ENCODE data around the gene TAMALIN. TPM values are rescaled to one million over a fixed set of nuclear protein-coding genes. Genes with fewer than 3 reads are reported as not detected.

The TAMALIN gene
- total and polyA plus RNA-seq, 9 donors = 17.0 to 25.1 (median 19.0) TPM

- DNase-seq = no peak
- Histone ChIP-seq H3K4me1 (ENCODE audit: control insufficient read depth, insufficient read depth, low read length) (peaks cover 47% of the 10 kb centered on the region), H3K36me3 (ENCODE audit: control insufficient read depth, insufficient read depth, low read length) (no peaks in the 10 kb centered on the region), H3K27ac (ENCODE audit: low read length) (no peak overlapping the region), H3K9me3 (replicated peaks; ENCODE audit: control insufficient read depth, low read depth, low read length) (no peaks in the 10 kb centered on the region), H3K27me3 (ENCODE audit: control insufficient read depth, insufficient read depth, low read length) (peaks cover 15% of the 10 kb centered on the region), H3K4me3 (ENCODE audit: low read length) (peak overlapping the region; percentile 53)
- WGBS (ENCODE audit: insufficient coverage) = 24% methylated on average over 14 of the region's 14 CpGs
Observed at GRCh38 chr12:52022841-52023181, 16.1 kb downstream of the TAMALIN start.

- no peaks in the 10 kb centered on the region for H3K9me3 ChIP-seq (replicated peaks; ENCODE audit: control insufficient read depth, low read depth, low read length)
- peaks cover 47% of the 10 kb centered on the region for H3K4me1 ChIP-seq (ENCODE audit: control insufficient read depth, insufficient read depth, low read length)
- under 1% methylated on average over 62 of the region's 70 CpGs for WGBS (ENCODE audit: insufficient coverage)
- H3K27me3 ChIP-seq (ENCODE audit: control insufficient read depth, insufficient read depth, low read length) = peaks cover 15% of the 10 kb centered on the region
- peak overlapping the region; percentile 53 for H3K4me3 ChIP-seq (ENCODE audit: low read length)
- H3K27ac ChIP-seq (ENCODE audit: low read length) = no peak overlapping the region
- peak; percentile 80 for DNase-seq
- no peaks in the 10 kb centered on the region for H3K36me3 ChIP-seq (ENCODE audit: control insufficient read depth, insufficient read depth, low read length)
Observed at GRCh38 chr12:52023182-52023975, 16.6 kb downstream of the TAMALIN start.

GRCh38 chr12:52023976-52024688 is 17.4 kb downstream of the TAMALIN start:
- Histone ChIP-seq H3K4me1 (ENCODE audit: control insufficient read depth, insufficient read depth, low read length) (peaks cover 50% of the 10 kb centered on the region), H3K27me3 (ENCODE audit: control insufficient read depth, insufficient read depth, low read length) (peaks cover 15% of the 10 kb centered on the region), H3K27ac (ENCODE audit: low read length) (no peak overlapping the region), H3K4me3 (ENCODE audit: low read length) (peak overlapping the region; percentile 53), H3K36me3 (ENCODE audit: control insufficient read depth, insufficient read depth, low read length) (no peaks in the 10 kb centered on the region), H3K9me3 (replicated peaks; ENCODE audit: control insufficient read depth, low read depth, low read length) (no peaks in the 10 kb centered on the region)
- 92% methylated on average over 2 of the region's 20 CpGs for WGBS (ENCODE audit: insufficient coverage)
- no peak for DNase-seq

DNA sequence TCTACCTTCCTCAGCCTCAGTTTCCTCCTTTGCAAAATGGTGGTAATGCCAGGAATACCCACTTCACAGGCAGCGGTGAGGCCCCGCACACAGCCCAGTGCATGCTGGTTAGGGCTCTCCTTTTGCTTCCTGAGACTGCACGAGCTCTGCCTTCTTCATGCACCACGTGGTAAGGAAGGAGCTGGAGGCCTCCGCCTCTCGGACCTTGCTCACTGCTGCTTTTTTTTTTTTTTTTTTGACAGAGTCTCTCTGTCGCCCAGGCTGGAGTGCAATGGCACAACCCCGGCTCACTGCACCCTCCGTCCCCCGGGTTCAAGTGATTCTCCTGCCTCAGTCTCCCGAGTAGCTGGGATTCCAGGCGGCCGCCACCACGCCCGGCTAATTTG is 18.1 kb downstream of the TAMALIN start:
- no peak for DNase-seq
- Histone ChIP-seq H3K4me3 (ENCODE audit: low read length) (no peak overlapping the region), H3K9me3 (replicated peaks; ENCODE audit: control insufficient read depth, low read depth, low read length) (no peaks in the 10 kb centered on the region), H3K27me3 (ENCODE audit: control insufficient read depth, insufficient read depth, low read length) (peaks cover 15% of the 10 kb centered on the region), H3K4me1 (ENCODE audit: control insufficient read depth, insufficient read depth, low read length) (peaks cover 57% of the 10 kb centered on the region), H3K27ac (ENCODE audit: low read length) (no peak overlapping the region), H3K36me3 (ENCODE audit: control insufficient read depth, insufficient read depth, low read length) (no peaks in the 10 kb centered on the region)
- 57% methylated on average over 7 of the region's 15 CpGs for WGBS (ENCODE audit: insufficient coverage)

- Histone ChIP-seq H3K9me3 (replicated peaks; ENCODE audit: control insufficient read depth, low read depth, low read length) (no peaks in the 10 kb centered on the region), H3K4me3 (ENCODE audit: low read length) (no peak overlapping the region), H3K27ac (ENCODE audit: low read length) (peak overlapping the region; percentile 83), H3K36me3 (ENCODE audit: control insufficient read depth, insufficient read depth, low read length) (no peaks in the 10 kb centered on the region), H3K27me3 (ENCODE audit: control insufficient read depth, insufficient read depth, low read length) (peaks cover 15% of the 10 kb centered on the region), H3K4me1 (ENCODE audit: control insufficient read depth, insufficient read depth, low read length) (peaks cover 58% of the 10 kb centered on the region)
- WGBS (ENCODE audit: insufficient coverage) = 78% methylated on average over 3 of the region's 5 CpGs
- no peak for DNase-seq
Observed at GRCh38 chr12:52026263-52026662, 19.5 kb downstream of the TAMALIN start.

DNA sequence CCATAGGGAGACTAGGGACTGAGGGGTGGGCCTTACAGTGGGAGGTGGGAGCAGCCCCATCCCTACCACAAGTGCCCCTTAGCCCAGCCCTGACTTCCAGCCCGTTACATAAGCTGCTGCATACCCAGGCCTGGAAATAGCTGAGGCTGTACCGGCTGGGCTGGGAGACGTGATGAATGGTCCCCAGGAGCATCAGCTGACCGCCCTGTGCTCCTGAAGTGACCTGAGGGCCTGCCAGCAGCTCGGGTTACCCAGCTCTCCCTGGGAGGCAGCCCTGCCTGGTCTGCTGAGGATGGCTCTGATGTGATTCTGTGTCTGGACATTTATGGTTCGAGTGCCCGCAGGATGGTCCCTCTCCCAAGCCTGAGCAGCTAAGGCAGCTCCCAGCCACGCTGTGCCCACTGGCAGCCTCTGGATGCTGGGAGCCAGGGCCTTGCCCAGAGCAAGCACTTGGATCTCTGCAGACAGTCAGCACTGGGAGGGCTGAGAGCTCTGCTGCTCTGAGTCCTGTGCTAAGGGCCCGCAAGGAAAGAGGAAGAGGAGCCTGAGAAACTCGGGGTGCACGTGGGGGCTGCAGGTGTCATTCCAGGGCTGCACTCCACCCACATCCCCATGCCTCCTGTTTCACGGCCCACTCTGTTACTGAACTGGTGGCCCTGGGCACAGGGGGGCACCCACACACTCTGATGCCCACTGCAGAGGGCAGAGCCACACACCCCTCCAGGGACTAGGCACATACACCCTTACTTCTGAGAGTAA is 20.5 kb downstream of the TAMALIN start:
- no peak overlapping the region for H3K4me3 ChIP-seq (ENCODE audit: low read length)
- DNase-seq = peak; percentile 66
- peaks cover 62% of the 10 kb centered on the region for H3K4me1 ChIP-seq (ENCODE audit: control insufficient read depth, insufficient read depth, low read length)
- WGBS (ENCODE audit: insufficient coverage) = 68% methylated on average over 9 of the region's 12 CpGs
- H3K27ac ChIP-seq (ENCODE audit: low read length) = peak overlapping the region; percentile 83
- peaks cover 11% of the 10 kb centered on the region for H3K27me3 ChIP-seq (ENCODE audit: control insufficient read depth, insufficient read depth, low read length)
- H3K9me3 ChIP-seq (replicated peaks; ENCODE audit: control insufficient read depth, low read depth, low read length) = no peaks in the 10 kb centered on the region
- no peaks in the 10 kb centered on the region for H3K36me3 ChIP-seq (ENCODE audit: control insufficient read depth, insufficient read depth, low read length)

GRCh38 chr12:52029685-52030084 is 22.9 kb downstream of the TAMALIN start:
- Histone ChIP-seq H3K36me3 (ENCODE audit: control insufficient read depth, insufficient read depth, low read length) (no peaks in the 10 kb centered on the region), H3K4me1 (ENCODE audit: control insufficient read depth, insufficient read depth, low read length) (peaks cover 70% of the 10 kb centered on the region), H3K27ac (ENCODE audit: low read length) (peak overlapping the region; percentile 47), H3K9me3 (replicated peaks; ENCODE audit: control insufficient read depth, low read depth, low read length) (no peaks in the 10 kb centered on the region), H3K27me3 (ENCODE audit: control insufficient read depth, insufficient read depth, low read length) (peaks cover 8% of the 10 kb centered on the region), H3K4me3 (ENCODE audit: low read length) (no peak overlapping the region)
- 22% methylated on average over 4 of the region's 4 CpGs for WGBS (ENCODE audit: insufficient coverage)
- peak; percentile 72 for DNase-seq

DNA sequence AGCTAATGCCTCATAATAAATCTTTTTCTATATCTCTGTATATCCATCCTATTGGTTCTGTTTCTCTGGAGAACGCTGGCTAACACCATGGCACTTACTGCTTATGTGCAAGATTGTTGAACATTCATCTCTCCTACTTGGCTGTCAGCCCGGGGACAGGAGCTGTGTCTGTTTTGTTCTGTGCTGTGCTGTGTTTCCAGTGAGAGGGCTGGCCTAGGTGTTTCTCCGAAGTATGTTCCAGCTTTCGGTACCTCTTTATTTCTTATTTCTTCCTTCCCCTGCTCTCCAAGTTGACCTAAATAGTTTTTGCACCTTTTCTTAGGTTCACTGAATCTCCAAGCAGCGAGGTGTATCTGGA is 25.7 kb downstream of the TAMALIN start:
- WGBS (ENCODE audit: insufficient coverage) = 0% methylated on average over 1 of the region's 5 CpGs
- no peaks in the 10 kb centered on the region for H3K9me3 ChIP-seq (replicated peaks; ENCODE audit: control insufficient read depth, low read depth, low read length)
- H3K27ac ChIP-seq (ENCODE audit: low read length) = peak overlapping the region; percentile 91
- H3K4me3 ChIP-seq (ENCODE audit: low read length) = peak overlapping the region; percentile 0
- peaks cover 68% of the 10 kb centered on the region for H3K4me1 ChIP-seq (ENCODE audit: control insufficient read depth, insufficient read depth, low read length)
- peaks cover 20% of the 10 kb centered on the region for H3K27me3 ChIP-seq (ENCODE audit: control insufficient read depth, insufficient read depth, low read length)
- H3K36me3 ChIP-seq (ENCODE audit: control insufficient read depth, insufficient read depth, low read length) = no peaks in the 10 kb centered on the region
- DNase-seq = peak; percentile 96

GRCh38 chr12:52032804-52033445 is 26.2 kb downstream of the TAMALIN start:
- H3K27me3 ChIP-seq (ENCODE audit: control insufficient read depth, insufficient read depth, low read length) = peaks cover 24% of the 10 kb centered on the region
- H3K36me3 ChIP-seq (ENCODE audit: control insufficient read depth, insufficient read depth, low read length) = no peaks in the 10 kb centered on the region
- under 1% methylated on average over 38 of the region's 48 CpGs for WGBS (ENCODE audit: insufficient coverage)
- peak overlapping the region; percentile 25 for H3K4me3 ChIP-seq (ENCODE audit: low read length)
- peak; percentile 99 for DNase-seq
- H3K9me3 ChIP-seq (replicated peaks; ENCODE audit: control insufficient read depth, low read depth, low read length) = no peaks in the 10 kb centered on the region
- peaks cover 69% of the 10 kb centered on the region for H3K4me1 ChIP-seq (ENCODE audit: control insufficient read depth, insufficient read depth, low read length)
- peak overlapping the region; percentile 91 for H3K27ac ChIP-seq (ENCODE audit: low read length)
